OCI-LY1 (cell line): ENCODE measurements around the gene PCLO.

ENCODE experiments used
- H2AFZ ChIP-seq: fragments of 200-600 bp; sonication (generic), shearing (Covaris generic); 2 replicates; pipeline ENCODE4 v1.6.0; 2014; ENCODE audit warnings: antibody characterized with exemption, mild to moderate bottlenecking, low read length
- H3F3A ChIP-seq: fragments of 200-600 bp; sonication (generic), shearing (Covaris generic); 2 replicates; pipeline ENCODE4 v1.6.0; 2014; ENCODE audit warnings: mild to moderate bottlenecking, antibody characterized with exemption, low read length, moderate library complexity; ENCODE audit not compliant: insufficient read depth
- H3K27ac ChIP-seq: fragments of 200-600 bp; sonication (generic); 2 replicates; pipeline ENCODE4 v1.5.1; 2014; ENCODE audit warnings: low read length, mixed run types, mild to moderate bottlenecking, low read depth; ENCODE audit not compliant: poor library complexity, severe bottlenecking
- H3K27me3 ChIP-seq: fragments of 200-600 bp; sonication (generic); 2 replicates; pipeline ENCODE4 v1.6.0; 2014; ENCODE audit warnings: antibody characterized with exemption, mild to moderate bottlenecking, low read length, moderate library complexity; ENCODE audit not compliant: insufficient read depth
- H3K36me3 ChIP-seq: fragments of 200-600 bp; sonication (generic); 2 replicates; pipeline ENCODE4 v1.6.1; 2014; ENCODE audit warnings: mild to moderate bottlenecking, antibody characterized with exemption, low read length, moderate library complexity, mixed read lengths; ENCODE audit not compliant: insufficient read depth
- H3K4me1 ChIP-seq: fragments of 200-600 bp; sonication (generic); 2 replicates; pipeline ENCODE4 v1.5.1; 2014; ENCODE audit warnings: mild to moderate bottlenecking, low read length, moderate library complexity; ENCODE audit not compliant: insufficient read depth, severe bottlenecking
- H3K4me2 ChIP-seq: fragments of 200-600 bp; sonication (generic), shearing (Covaris generic); 2 replicates; pipeline ENCODE4 v1.6.1; 2014; ENCODE audit warnings: low read length
- H3K4me3 ChIP-seq: fragments of 200-600 bp; sonication (generic); 2 replicates; pipeline ENCODE4 v1.5.1; 2014; ENCODE audit warnings: low read length, low read depth, mild to moderate bottlenecking, mixed read lengths; ENCODE audit not compliant: poor library complexity, severe bottlenecking
- H3K79me2 ChIP-seq: fragments of 200-600 bp; shearing (Covaris generic); 2 replicates; pipeline ENCODE4 v1.6.1; 2016; ENCODE audit warnings: mixed run types, low read length, mixed read lengths; ENCODE audit not compliant: insufficient read depth
- H3K9ac ChIP-seq: fragments of 200-600 bp; sonication (generic), shearing (Covaris generic); 2 replicates; pipeline ENCODE4 v1.6.1; 2014; ENCODE audit warnings: mild to moderate bottlenecking, low read length, mixed read lengths
- H3K9me2 ChIP-seq: fragments of 200-600 bp; sonication (generic), shearing (Covaris generic); 2 replicates; pipeline ENCODE4 v1.6.1; 2014; ENCODE audit warnings: low read depth, mild to moderate bottlenecking, low read length, mixed read lengths
- H3K9me3 ChIP-seq: fragments of 200-600 bp; shearing (Covaris generic); 2 replicates; pipeline ENCODE4 v1.6.1; 2014; ENCODE audit warnings: low read length, mixed read lengths
- H4K20me1 ChIP-seq: fragments of 200-600 bp; sonication (generic), shearing (Covaris generic); 2 replicates; pipeline ENCODE4 v1.6.0; 2016; ENCODE audit warnings: mild to moderate bottlenecking, low read length; ENCODE audit not compliant: insufficient read depth
- EZH2 ChIP-seq: fragments of 200-600 bp; sonication (generic), shearing (Covaris generic); IDR thresholded peaks from 2 replicates; pipeline ENCODE4 v1.8.0; 2017; ENCODE audit warnings: borderline replicate concordance, mixed run types, mild to moderate bottlenecking, antibody characterized with exemption, low read length, moderate library complexity, mixed read lengths
- TF ChIP-seq, protein P1 (sequence below): fragments of 200-600 bp; sonication (generic), shearing (Covaris generic); IDR thresholded peaks from 2 replicates; pipeline ENCODE4 v1.5.1; 2017; ENCODE audit warnings: mild to moderate bottlenecking, antibody characterized with exemption, low read length, moderate library complexity, mixed read lengths

PCLO gene

DNA sequence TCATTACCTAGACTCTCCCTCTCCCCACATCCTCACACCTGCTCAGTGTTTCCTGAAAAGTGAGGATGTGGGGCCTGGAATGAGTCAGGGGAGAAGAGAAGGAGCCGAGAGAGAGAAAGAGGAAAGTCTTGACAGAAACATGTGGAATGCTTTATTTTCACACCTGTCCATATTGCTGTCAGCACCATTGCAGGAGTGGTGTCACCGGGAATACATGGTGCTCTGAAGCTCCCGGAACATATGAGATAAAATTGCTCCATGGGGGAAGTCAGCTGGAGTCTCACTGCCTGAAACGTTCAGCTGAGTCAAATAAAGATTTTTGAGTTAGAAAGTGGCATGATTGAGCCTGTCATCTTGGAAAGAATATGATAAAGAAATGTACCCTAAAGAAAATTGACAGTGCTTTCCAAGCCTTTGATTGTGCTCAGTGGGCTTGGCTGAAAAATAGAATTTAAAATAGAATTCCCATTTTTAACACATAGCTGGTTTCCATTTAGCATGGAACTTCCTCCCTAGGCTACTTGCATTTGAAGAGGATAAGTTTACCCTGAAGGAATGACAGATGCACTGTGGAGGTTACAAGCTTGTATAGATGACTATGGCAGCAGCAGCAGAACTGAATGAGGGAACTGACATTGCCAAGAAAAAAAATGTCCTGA is 182.4 kb downstream of the PCLO start:
- Histone ChIP-seq H3K27me3 (no peaks in the 10 kb centered on the region), H3K27ac (no peak overlapping the region), H2AFZ (no peak overlapping the region), H3K9ac (no peak overlapping the region), H3K4me2 (no peak overlapping the region), H3K36me3 (no peaks in the 10 kb centered on the region), H3F3A (no peaks in the 10 kb centered on the region), H3K9me3 (no peaks in the 10 kb centered on the region), H3K4me3 (no peak overlapping the region), H3K79me2 (no peaks in the 10 kb centered on the region), H3K4me1 (peaks cover 6% of the 10 kb centered on the region), H3K9me2 (no peaks in the 10 kb centered on the region), H4K20me1 (no peaks in the 10 kb centered on the region)
- TF ChIP-seq, protein P1, sequence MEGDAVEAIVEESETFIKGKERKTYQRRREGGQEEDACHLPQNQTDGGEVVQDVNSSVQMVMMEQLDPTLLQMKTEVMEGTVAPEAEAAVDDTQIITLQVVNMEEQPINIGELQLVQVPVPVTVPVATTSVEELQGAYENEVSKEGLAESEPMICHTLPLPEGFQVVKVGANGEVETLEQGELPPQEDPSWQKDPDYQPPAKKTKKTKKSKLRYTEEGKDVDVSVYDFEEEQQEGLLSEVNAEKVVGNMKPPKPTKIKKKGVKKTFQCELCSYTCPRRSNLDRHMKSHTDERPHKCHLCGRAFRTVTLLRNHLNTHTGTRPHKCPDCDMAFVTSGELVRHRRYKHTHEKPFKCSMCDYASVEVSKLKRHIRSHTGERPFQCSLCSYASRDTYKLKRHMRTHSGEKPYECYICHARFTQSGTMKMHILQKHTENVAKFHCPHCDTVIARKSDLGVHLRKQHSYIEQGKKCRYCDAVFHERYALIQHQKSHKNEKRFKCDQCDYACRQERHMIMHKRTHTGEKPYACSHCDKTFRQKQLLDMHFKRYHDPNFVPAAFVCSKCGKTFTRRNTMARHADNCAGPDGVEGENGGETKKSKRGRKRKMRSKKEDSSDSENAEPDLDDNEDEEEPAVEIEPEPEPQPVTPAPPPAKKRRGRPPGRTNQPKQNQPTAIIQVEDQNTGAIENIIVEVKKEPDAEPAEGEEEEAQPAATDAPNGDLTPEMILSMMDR, result no peak
- TF ChIP-seq EZH2, result no peak

DNA sequence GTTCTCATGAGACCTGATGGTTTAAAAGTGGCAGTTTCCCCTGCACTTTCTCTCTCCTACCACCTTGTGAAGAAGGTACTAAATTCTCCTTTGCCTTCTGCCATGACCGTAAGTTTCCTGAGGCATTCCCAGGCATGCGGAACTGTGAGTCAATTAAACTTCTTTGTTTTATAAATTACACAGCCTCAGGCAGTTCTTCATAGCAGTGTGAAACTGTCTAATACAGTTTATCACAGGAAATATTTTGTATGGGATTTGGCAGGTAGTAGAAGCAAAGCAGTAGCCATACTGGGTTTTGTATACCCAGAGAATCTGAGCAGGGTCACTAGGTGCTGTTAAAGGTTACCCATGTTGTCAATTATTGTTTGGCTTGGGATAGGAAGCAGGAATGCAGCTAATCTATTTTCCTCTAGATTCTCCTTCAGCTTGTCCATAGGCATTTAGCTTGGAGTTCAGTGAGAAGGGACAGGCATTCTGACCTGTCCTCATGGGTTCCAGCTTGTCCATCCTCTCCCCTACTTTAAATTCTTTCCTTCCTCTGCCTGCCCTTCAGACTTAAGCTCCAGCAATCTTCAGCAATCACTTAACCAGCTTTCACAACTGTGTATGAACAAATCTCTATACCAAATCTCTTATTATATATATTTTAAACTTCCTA is 186.7 kb downstream of the PCLO start:
- no peak for TF ChIP-seq EZH2
- TF ChIP-seq, protein P1, result no peak
- Histone ChIP-seq H3K9me3 (no peaks in the 10 kb centered on the region), H3K4me2 (no peak overlapping the region), H3K4me1 (no peaks in the 10 kb centered on the region), H3K4me3 (no peak overlapping the region), H3K9ac (no peak overlapping the region), H3F3A (no peaks in the 10 kb centered on the region), H3K36me3 (no peaks in the 10 kb centered on the region), H3K79me2 (no peaks in the 10 kb centered on the region), H3K27me3 (no peaks in the 10 kb centered on the region), H3K27ac (no peak overlapping the region), H2AFZ (no peak overlapping the region; the same call in 1 of the 2 replicates), H4K20me1 (no peaks in the 10 kb centered on the region), H3K9me2 (no peaks in the 10 kb centered on the region)

DNA sequence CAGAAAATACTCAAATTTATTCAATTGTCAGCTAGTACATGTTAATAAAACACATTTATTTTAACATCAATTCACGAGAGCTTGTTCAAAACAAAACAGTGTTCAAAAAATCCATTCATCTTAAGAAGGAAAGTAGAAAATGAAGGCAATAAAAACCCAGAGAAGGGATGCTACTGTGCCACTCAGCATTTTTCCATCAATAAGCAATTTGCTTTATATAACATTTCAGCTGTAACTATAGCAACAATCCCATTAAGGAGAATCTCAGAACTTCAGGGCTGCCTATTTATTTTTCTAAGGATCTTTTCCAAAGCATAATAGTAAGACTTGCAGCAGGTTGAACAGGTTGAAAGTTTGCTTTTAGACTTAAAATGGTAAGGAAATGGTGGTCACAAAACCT is 190.5 kb downstream of the PCLO start:
- no peaks in the 10 kb centered on the region for H3K79me2 ChIP-seq
- H3K27me3 ChIP-seq, result no peaks in the 10 kb centered on the region

More for the DNA sequence above, 190.5 kb downstream of the PCLO start:
- H3K9me3 ChIP-seq, result no peaks in the 10 kb centered on the region
- no peak overlapping the region for H3K4me3 ChIP-seq
- H2AFZ ChIP-seq, result no peak overlapping the region
- H3K4me2 ChIP-seq, result no peak overlapping the region
- no peaks in the 10 kb centered on the region for H3F3A ChIP-seq
- H3K36me3 ChIP-seq, result no peaks in the 10 kb centered on the region
- H4K20me1 ChIP-seq, result no peaks in the 10 kb centered on the region
- H3K27ac ChIP-seq, result no peak overlapping the region
- H3K9me2 ChIP-seq, result no peaks in the 10 kb centered on the region
- no peak overlapping the region for H3K9ac ChIP-seq
- no peak for TF ChIP-seq EZH2
- TF ChIP-seq, protein P1, result no peak
- no peaks in the 10 kb centered on the region for H3K4me1 ChIP-seq
